Suppressor macrophage (primary cell): Measurements from ENCODE around the gene APRT.
A peak's percentile ranks its signal among the peaks of the same experiment; 100 is the strongest.

Experiments
- DNase-seq, 4 experiments: peaks; one replicate each; pipeline ENCODE4 v3.0.0-alpha.2; 2020 to 2022

Gene APRT

GRCh38 chr16:88821168-88821850 lies 9.6 kb upstream of the APRT start:
- DNase-seq = no peak

- DNase-seq = peak in 1 of 4 experiments; percentile 14
These were observed 8.8 kb upstream of the APRT start for GRCh38 chr16:88820385-88821025.

- no peak for DNase-seq
These were observed 7.4 kb upstream of the APRT start for GRCh38 chr16:88819126-88819525.

- no peak for DNase-seq
These were observed 6.8 kb upstream of the APRT start for GRCh38 chr16:88818575-88818874.

- peak in 1 of 4 experiments; percentile 6 for DNase-seq
These were observed 6.3 kb upstream of the APRT start for GRCh38 chr16:88817785-88818574.

- no peak for DNase-seq
These were observed 5.2 kb upstream of the APRT start for GRCh38 chr16:88816736-88817535.

GRCh38 chr16:88815901-88816589 lies 4.3 kb upstream of the APRT start:
- peak; percentile 32 to 60 (median 38) for DNase-seq

- no peak for DNase-seq
These were observed 3.5 kb upstream of the APRT start for GRCh38 chr16:88815227-88815626.

GRCh38 chr16:88814144-88814502 lies 2.4 kb upstream of the APRT start:
- no peak for DNase-seq

GRCh38 chr16:88813269-88814143 lies 1.8 kb upstream of the APRT start:
- DNase-seq = peak in 2 of 4 experiments; percentile 35 to 48

- peak; percentile 62 to 79 (median 72) for DNase-seq
These were observed 963 bp upstream of the APRT start for GRCh38 chr16:88812513-88813268.

GRCh38 chr16:88810912-88811768 lies 588 bp downstream of the APRT start:
- peak; percentile 88 to 93 (median 90) for DNase-seq

GRCh38 chr16:88810166-88810911 lies 1.4 kb downstream of the APRT start:
- peak; percentile 57 to 78 (median 69) for DNase-seq

- peak in 1 of 4 experiments; percentile 2 for DNase-seq
These were observed 2.0 kb downstream of the APRT start for GRCh38 chr16:88809676-88810165.

- DNase-seq = no peak
These were observed 2.6 kb downstream of the APRT start for GRCh38 chr16:88809068-88809675.

- DNase-seq = no peak
These were observed 3.9 kb downstream of the APRT start for GRCh38 chr16:88807626-88808453.

GRCh38 chr16:88807142-88807625 lies 4.5 kb downstream of the APRT start:
- DNase-seq = no peak
